Adrenal gland (tissue), 5 donors: ENCODE results near the gene RAMP3.

Source experiments
- CTCF ChIP-seq, 6 experiments: fragments of 450-650 bp in 4 of 6; fragments of 200-600 bp in 2 of 6; sonication (generic) in 1 of 6; IDR thresholded peaks; 1 replicate in 5 of 6; 2 replicates in 1 of 6; pipeline versions ENCODE4 v1.5.1 to v1.8.0; 2016 to 2021; ENCODE audit warnings: antibody characterized with exemption in 6 of 6, mild to moderate bottlenecking in 2 of 6, moderate library complexity in 1 of 6
- POLR2A ChIP-seq, 2 donors: fragments of 450-650 bp; IDR thresholded peaks; one replicate each; pipeline ENCODE4 v1.6.1; 2017; ENCODE audit warnings: antibody characterized with exemption in 2 of 2, mild to moderate bottlenecking in 2 of 2, moderate library complexity in 1 of 2
- donor health status: DM: no; HTN: no; CAD: no.

GRCh38 chr7:45216622-45217165 is 59.1 kb downstream of the RAMP3 start:
- no peak for TF ChIP-seq POLR2A (IDR thresholded peaks at IDR 0.05)
- no peak for TF ChIP-seq CTCF (IDR thresholded peaks at IDR 0.05)
